Ramos (cell line): ENCODE measurements around the gene CELSR3.

Experiments used
- in situ Hi-C: fragments of 300-500 bp; cut with MboI; formaldehyde crosslinking; loops from one replicate; pipeline ENCODE4 v1.14.3; 2022; ENCODE audit warnings: low sequenced_read_pairs; ENCODE audit not compliant: unreplicated experiment

The CELSR3 gene, protein sequence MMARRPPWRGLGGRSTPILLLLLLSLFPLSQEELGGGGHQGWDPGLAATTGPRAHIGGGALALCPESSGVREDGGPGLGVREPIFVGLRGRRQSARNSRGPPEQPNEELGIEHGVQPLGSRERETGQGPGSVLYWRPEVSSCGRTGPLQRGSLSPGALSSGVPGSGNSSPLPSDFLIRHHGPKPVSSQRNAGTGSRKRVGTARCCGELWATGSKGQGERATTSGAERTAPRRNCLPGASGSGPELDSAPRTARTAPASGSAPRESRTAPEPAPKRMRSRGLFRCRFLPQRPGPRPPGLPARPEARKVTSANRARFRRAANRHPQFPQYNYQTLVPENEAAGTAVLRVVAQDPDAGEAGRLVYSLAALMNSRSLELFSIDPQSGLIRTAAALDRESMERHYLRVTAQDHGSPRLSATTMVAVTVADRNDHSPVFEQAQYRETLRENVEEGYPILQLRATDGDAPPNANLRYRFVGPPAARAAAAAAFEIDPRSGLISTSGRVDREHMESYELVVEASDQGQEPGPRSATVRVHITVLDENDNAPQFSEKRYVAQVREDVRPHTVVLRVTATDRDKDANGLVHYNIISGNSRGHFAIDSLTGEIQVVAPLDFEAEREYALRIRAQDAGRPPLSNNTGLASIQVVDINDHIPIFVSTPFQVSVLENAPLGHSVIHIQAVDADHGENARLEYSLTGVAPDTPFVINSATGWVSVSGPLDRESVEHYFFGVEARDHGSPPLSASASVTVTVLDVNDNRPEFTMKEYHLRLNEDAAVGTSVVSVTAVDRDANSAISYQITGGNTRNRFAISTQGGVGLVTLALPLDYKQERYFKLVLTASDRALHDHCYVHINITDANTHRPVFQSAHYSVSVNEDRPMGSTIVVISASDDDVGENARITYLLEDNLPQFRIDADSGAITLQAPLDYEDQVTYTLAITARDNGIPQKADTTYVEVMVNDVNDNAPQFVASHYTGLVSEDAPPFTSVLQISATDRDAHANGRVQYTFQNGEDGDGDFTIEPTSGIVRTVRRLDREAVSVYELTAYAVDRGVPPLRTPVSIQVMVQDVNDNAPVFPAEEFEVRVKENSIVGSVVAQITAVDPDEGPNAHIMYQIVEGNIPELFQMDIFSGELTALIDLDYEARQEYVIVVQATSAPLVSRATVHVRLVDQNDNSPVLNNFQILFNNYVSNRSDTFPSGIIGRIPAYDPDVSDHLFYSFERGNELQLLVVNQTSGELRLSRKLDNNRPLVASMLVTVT (N-terminal part only)

DNA sequence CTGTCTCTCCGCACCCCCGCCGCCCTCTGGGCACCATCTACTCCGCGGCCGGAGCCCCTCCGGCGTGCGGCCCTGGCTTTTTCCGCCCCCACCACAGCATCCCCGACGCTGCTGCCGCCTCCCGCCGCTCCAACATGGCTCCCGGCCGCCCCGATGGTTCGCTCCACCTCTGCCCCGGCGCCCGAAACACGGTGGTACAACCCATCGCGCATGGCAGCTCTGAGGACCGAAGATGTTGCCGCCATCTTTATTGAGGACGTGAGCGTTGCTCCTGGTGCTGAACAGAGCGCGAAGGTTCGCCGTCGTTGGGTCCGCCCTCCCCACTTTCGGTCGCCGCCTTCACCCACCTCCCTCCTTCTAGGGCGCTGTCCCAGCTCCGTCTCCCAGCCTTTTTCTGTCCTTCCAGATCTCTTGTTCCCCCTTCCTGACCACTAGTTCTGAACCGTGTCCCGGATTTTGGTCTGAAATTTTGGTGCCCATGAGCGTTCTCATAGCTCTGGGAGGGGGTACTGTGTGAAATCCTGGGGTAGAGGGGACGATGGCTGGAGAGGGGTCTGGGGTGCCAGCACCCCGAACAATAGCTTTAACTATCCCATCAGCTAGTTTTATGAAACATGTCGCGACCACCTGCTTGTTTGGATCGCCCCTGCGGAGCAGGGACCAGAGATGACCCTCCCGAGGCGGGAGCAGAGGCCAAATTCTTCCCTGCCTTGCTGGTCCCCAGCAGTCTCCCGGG lies at the start of gene CELSR3:
Gene CELSR3 (minus strand): TSS at position 134 of the 736 bp plus-strand sequence. CDS start 252 bp downstream, outside the sequence.
- in situ Hi-C loops, result no loop called here

DNA sequence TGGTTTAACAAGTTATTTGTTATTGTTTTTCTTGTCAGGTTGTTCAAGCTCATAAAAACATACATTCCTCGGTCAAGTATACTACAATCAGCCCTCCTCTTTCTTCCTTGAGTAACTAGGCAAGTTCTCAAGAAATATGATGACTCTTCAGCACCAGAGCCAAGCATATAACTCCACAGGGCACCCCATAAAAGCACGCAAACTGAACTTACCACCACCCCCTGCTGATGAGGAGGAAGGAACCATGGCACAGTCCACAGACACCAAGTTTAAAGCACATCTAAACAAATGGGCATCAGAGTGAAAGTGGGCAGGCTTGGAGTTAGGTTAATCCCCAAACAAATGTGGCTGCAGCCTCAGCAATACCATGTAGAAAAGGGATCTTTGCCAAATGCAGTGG lies 49.0 kb upstream of the CELSR3 start:
- in situ Hi-C loops, result no loop called here

DNA sequence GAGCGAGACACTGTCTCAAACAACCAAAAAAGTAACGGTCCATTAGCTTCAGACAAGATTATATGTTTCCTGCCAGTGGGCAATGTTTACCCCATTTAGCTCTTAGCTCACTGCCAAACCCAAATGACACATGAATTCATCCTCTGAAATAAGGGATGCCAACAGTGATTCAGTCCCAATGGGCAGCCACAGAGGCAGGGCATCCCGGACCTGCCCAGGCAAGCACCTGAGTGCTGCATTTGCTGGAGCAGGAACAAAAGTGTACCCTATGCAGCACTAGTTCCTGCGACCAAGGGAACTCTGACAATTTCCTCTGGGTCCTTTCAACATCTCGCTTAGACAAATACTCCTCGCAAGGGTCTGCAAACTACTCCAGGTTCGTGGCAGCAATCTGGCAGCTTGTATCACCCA lies 46.4 kb upstream of the CELSR3 start:
- in situ Hi-C loops, result no loop called here

DNA sequence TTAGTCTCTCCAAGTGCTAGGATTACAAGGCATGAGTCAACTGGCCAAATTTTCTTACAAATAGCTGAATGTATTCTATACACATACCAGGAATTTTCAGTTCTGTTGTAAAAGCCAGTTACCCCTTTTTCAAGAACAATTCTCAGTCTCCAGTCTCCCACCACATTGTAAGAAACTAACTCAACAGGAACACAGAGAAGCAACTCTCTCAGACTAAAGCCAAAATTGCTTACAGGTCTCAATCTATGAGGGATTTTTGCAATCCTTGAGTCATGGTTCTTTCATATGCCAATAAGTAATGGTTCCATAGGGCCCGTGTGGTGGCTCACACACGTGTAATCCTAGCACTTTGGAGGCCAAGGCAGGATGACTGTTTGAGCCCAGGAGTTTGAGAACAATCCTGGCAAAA lies 45.8 kb upstream of the CELSR3 start:
- in situ Hi-C loops, result no loop called here

DNA sequence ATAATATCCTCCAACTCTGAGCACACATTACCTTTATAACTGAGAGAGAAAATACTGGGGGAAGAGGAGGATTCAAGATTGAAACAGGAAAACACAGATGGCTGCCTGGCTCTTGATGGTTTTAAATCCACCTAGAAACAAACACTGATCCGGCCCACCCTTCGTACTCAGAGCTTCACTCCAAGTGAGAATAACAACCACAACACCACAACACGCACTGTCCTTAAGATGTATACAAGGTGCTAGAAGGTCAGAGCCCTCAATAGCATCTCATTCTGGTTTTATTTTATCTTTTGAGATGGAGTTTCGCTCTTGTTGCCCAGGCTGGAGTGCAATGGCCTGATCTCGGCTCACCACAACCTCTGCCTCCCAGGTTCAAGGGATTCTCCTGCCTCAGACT lies 44.5 kb upstream of the CELSR3 start:
- in situ Hi-C loops, result no loop called here

DNA sequence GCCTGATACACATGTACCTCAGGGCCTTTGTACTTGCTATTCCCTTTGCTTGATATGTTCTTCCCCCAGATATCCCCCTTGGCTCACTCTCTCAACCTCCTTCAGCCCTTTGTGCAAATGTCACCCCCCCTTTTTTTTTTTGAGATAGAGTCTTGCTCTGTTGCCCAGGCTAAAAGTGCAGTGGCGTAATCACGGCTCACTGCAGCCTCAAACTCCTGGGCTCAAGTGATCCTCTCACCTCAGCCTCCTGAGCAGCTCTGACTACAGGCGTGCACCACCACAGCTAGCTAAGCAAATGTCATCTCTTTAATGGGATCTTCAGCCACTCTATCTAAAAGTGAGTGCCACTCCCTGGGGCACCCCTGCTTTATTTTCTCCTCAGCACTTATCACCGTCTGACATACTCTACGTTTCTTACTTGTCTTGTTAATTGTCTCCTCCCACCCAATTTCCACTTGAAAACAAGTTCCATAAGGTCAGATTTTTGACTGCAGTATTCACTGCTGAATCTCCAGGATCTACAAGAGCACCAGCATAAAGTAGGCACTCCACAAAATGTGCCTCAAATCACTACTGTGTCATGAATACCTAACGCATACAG lies 39.7 kb upstream of the CELSR3 start:
- in situ Hi-C loops, result no loop called here

DNA sequence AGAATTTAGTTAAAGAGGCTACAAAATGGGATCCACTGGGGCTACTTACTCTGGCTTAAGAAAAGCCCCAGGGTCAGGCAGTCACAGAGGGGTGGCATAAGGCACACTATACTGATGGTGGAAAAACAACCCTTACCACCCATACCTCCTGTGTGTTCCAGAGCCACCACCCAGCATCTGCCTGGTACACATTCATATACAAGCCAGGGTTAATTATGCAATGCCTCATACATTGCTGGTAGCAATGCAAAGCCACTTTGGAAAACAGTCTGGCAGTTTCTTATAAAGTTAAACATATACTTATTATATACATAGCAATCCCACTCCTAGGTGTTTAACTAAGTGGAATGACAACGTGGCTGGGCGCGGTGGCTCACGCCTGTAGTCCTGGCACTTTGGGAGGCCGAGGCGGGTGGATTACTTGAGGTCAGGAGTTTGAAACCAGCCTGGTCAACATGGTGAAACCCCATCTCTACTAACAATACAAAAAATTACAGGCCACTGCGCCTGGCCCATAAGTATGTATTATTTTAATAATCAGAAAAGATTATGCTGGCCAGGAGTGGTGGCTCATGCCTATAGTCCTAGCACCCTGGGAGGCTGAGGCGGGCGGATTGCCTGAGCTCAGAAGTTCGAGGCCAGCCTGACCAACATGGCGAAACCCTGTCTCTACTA lies 38.2 kb upstream of the CELSR3 start:
- in situ Hi-C loops, result no loop called here

DNA sequence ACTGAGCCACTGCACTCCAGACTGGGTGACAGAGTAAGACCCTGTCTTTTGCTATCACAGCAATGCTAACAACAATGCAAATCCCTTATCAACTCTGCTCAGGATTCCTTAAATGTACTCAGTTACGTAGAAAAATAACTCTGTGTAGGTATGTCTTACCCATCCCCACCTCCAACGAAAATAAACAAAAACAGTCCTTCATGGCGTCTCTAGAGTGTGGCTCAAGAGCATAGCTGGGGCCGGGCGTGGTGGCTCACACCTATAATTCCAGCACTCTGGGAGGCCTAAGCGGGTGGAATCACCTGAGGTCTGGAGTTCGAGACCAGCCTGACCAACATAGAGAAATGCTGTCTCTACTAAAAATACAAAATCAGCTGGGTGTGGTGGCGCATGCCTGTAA lies 36.2 kb upstream of the CELSR3 start:
- in situ Hi-C loops, result no loop called here

DNA sequence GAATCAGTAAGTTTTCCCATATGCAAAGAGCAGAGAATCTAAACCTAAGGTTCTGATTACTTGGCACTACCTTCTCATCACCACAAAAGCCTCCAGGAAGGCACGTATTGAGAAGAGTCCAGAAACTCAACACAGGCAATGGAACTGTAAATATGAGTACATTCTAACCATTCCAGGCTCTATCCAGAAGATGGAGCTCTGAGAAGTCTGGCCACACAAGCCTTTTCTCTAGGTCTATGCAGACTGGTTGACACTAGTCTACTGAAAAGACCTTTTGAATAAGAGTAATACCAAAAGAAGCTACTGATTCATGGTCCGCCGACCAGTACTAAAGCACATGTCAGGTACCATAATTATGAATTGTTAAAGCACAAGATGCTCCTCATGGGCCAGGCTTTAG lies 35.3 kb upstream of the CELSR3 start:
- in situ Hi-C loops, result no loop called here

DNA sequence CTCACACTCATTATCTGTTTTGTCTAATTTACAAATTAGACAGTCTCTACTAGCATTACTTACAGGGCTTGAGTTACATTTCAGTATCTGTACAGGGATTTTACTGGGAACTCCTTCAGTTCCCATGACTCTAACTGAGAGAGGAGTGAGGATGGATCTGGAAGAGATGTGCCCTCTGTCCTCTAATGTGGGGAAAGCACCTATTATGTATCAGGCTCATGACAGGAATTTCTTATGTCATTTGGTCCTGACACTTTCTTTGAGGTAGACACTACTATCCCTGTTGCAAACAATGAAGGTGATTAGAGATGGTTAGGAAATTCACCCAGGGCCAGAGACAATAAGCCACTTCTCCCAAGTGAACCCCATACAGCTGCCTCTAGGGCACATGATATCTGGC lies 33.9 kb upstream of the CELSR3 start:
- in situ Hi-C loops, result no loop called here

DNA sequence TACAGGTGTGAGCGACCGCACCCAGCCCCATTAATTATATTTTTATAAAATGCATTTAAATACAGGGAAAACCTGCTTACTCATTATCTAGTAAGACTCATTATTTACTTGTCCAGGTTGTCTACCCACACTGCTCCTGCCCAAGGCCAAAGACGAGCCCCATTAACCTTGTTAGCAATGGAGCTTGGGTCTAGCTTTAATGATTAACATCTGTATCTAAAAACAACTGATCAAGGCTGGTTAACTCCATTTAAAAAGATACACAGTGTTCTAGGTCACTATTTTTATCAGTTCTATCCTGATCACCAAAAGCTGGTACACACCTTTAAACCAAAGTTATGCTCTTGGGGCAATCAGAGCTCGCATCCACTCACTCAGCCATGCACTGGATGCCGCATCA lies 33.5 kb upstream of the CELSR3 start:
- in situ Hi-C loops, result no loop called here

DNA sequence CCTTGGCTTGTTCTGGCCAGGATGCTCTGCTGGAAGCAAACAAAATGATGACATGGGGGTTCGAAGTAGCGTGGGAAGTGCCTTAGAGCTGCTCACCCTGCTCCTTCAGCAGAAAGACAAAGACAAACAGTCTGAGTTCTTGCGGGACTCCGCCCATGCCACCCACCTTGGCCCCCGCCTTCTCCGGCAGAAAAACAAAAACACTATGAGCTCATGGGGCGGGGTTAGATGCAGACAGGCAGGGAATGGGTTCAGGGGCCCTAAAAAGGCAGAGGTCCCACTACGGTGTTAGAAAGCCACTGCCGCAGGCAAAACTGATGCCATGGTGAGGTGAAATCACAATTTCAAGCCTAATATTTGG lies 32.7 kb upstream of the CELSR3 start:
- in situ Hi-C loops, result no loop called here

DNA sequence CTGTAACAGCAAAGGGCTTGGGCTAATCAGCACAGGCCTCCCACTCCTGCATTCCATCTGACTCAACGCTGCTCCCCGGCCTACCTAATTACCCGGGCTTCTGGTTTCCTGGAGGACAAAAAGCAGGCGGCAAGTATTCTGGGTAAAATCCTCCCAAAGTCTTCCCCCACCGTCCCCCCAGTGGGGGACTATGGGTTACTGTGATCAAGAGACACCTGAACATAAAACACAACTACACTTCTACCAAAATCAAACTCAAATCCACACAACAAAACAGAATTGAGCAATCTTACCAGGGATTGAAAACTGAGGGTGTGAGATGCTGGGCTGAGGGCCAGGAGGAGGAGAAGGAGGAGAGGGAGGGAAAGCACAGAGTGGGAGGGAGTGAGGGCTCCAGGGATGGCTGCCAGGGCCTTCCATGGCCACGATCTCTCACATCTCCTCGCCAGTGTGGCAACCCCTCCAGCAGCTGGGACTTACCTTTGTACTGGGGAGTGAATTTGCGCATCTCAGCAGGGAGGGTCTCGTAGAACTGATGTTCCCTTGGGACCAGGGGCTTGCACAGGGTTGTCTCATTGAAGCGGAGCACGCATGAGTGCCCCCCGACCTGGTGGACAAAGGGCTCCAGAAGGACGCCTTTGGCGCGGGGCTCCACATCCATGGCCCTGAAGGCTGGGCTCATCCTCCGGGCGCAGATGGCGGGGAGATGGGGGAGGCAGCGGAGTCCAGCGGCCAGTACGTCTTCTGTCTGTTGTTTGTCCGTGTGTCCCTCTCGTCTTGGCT lies 32.1 kb upstream of the CELSR3 start:
- in situ Hi-C loops, result no loop called here

DNA sequence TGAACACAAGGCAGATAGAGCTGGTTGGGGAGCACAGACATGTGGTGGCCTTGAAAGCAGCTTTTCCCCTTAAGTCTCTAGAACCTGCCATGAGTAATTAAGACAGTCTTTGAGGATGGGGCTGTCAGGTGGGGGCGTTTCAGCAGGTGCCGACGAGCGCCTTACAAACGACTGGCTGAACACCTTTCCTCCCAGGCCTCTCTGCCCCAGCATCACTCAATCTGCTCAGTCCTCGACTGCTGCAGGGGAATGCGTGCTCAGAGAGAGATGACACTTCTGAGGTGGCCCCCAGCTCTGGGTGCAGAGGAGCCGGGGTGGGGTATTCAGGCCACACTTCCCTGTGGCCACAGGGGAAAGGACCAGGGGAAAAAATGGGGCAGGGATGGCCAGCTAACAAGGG lies 31.1 kb upstream of the CELSR3 start:
- in situ Hi-C loops, result no loop called here

DNA sequence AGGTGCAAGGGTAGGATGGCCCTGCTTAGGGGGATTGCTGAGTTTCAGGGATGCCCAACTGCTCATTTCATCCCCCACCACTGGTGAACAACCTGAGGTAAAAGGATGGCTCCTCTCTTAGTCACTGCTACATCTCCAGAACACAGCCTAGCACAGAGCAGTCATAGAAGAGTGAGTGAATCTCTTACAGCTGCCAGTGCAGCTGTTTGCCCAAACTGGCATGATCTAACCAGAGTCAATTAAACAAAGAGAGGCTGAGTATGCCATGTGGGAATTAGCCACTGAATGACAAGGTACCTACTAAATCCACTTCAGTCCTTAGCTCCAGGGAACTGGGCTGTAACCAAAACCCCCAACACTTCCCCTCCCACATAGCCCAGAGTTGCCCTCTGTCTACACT lies 29.9 kb upstream of the CELSR3 start:
- in situ Hi-C loops, result no loop called here

DNA sequence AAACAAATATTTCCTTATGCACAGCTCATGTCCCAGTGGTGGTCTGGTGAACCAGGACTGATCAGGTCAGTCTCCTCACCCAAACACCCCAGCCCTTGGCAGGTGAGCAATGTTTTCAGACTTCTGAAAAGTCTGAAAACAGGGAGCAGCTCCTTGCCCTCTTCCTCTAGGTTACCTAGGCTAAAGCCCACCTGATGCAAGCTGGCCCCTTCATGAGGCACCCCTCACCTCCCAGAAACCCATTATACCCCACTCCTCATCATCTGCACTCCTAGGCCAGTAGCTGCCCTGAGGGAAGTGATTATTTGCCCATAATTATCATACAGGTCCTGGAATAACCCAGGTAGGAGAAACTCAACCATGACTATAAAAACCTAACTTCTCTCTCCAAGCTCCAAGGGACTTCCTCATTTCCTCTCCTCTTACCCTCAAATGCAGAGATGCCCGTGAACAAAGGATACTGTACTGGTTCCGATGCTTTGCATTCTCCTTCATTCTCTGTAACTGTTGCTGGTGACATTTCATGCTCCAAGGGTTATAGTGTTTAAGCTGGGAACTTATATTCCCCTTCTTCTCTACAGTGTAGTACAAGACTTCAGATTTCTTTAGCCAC lies 28.3 kb upstream of the CELSR3 start:
- in situ Hi-C loops, result no loop called here

DNA sequence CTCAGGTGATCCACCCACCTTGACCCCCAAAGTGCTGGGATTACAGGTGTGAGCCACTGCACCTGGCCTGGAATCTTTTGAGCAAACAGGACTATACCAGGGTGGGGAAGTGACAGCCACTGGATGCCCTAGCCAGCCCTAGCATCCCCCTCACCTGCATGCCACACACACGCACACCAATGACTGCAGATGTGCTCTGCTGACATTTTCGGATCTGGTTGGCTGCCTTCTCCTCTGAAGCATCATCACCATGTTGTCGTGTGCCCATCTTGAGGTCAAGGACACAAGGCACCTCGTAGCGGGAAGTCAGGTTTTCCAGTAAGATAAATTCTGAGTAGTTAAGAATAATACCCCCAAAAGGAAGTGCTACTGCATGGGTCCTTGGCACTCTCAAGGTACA lies 26.7 kb upstream of the CELSR3 start:
- in situ Hi-C loops, result no loop called here

DNA sequence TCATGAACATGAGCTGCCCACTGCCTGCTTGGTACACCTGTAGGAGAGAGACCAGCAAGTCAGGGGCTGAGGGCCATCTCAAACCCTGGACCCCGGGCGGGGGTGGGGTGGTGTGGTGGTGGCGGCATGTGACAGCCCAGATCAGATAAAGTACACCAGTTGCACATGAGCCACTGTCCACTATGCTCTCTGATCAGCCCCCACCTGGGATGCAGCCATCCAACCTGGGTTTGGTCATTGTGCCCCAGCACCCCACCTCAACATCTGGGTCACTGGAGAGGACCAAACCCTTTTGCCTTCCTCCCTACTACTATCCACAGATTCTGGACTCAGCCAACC lies 26.0 kb upstream of the CELSR3 start:
- in situ Hi-C loops, result no loop called here
